NCI-H1436 treated with DMSO at 0.1 percent for 48 hours (cell line): ENCODE data around the gene SNAPIN.
A peak's percentile ranks its signal among the peaks of the same experiment; 100 is the strongest.
"Not testable (repeated sequence)": the region's sequence is repeated elsewhere in the genome, so short reads cannot be mapped to it uniquely, and the experiment has no call there.

Experiments used
- DNase-seq: peaks from one replicate; lab custom pipeline; 2025; lab: John Stamatoyannopoulos, UW

The SNAPIN gene

DNA sequence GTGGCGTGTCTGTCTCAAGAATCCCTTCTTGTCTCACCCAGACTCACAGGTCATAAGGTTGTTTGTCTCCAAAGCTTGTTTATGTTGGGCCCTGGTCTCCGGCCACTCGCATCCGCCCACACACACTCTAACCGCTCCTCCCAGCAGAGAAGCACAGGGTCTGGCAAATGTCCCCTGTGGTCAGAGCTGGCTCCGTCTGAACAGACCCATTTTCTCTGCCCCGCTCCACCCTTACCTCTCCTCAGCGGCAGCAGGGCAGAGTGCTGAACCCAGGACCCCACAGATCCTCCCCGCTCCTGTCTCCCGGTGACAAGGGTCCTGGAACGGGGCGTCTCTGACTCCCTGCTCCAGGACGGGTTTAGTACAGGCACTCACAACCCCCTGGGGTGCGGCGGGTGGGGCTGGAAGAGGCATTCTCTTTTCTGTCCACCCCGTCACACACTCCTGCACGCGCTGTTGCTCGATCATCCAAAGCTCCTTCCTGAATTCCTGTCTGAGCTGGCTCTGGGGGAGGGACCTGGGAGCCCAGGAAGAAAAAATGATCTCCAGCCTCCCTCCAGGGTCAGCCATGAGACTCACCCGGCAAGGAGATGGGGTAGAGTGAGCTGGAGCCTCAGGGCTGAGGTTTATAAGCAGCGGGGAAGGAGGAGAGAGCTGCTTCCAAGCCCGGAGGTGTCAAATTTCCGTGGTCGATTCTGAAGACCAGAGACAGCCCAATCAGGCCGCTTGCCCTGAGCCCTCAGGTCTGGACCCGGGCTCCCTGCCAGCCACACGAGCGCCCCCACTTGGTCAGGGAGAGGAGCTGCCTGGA lies 31.4 kb upstream of the SNAPIN start, which contains the start of gene S100A13:
TSS of gene S100A13 (minus strand) at position 602 of the 811 bp plus-strand sequence. CDS start 1,033 bp downstream, outside the sequence.
- DNase-seq, result peak; percentile 78

DNA sequence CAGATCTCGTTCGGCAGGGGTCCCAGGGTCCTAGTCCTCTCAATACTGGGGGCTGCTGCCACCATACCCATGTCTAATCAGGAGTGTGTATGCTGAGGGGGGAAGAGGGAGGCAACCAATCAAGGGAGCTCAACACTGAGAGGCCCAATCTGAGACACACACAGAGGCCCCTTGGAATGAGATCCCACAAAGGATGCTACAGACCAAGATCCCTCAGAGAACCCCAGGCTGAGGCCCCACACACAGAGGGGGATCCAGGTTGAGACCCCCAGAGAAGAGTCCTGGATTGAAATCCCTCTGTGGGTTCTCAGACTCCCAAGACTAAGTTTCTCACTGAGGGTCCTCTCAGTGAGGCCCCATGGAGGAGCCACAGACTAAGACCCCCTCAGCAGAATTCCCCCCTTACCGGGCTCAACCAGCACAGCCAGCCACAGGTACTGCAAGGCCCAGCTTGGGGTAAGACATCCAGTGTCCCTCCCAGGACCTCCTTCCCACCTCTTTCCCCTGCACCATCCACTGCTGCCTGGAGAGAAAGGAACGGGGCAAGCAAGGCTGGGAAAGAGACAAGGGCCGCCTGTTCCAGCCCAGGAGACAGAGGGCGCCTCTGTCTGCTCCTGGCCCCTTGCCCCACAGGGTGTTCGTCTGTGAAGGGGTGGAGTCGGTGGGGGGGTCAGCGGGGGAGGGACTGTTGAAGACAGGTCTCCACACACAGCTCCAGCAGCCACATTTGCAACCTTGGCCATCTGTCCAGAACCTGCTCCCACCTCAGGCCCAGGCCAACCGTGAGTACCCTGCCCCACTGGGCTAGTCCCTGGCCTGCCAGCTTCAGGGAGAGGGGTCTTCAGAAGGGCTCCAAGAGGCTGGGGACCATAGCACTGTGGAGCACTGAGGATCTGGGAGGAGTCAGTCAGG lies 30.5 kb upstream of the SNAPIN start, which contains the start of gene S100A1:
TSS of gene S100A1 (plus strand) at position 720 of the 912 bp plus-strand sequence. CDS start 2,088 bp downstream, outside the sequence.
- DNase-seq, result no peak

DNA sequence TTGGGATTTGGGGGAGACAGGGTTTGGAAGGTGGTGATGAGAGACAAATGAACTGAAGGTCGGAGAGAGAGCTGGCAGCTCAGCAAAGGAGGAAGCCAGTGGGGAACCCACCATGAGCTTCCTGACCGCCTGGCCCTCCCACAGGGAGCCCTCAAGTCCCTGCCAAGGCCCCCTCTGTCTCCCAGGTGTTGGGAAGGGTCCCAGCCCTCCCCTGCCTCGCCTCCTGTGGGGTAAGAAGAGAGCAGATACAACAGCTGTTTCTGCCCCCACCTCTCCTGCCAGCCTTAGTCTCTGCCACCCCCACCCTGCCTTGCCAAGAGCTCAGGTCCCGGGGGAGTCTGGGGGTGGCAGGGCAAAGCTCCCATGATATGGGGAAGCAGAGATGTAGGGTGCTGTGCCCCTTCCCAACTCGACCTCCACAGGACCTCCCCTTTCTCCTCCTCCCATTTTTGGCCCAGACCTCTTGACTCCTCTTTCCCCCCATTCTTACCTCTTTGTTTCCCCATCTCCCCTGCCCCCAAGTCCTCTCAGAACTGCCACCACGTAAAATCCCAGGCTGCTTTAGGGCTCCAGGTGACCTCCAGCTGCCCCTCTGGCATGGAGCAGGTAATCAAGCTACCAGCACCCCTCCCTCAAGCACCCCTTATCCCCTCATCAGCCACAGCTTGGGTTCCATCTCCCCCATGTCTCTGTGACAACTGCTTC lies 29.7 kb upstream of the SNAPIN start:
- no peak for DNase-seq

DNA sequence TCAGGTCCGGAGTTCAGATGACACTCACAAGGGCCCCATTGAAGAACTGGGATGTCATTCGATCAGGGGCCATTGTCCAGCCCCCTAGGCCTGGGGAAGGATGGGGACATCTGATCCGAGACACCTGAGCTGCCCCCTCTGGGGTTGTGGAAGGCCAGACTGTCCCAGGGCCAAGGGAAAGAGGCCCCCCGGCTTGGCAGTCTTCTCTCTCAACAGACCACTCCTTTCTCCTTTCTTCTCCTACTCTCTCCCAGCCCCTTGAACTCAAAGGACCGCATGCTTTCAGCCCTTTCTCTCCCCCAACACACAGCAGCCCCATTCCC lies 29.2 kb upstream of the SNAPIN start:
- DNase-seq, result no peak

DNA sequence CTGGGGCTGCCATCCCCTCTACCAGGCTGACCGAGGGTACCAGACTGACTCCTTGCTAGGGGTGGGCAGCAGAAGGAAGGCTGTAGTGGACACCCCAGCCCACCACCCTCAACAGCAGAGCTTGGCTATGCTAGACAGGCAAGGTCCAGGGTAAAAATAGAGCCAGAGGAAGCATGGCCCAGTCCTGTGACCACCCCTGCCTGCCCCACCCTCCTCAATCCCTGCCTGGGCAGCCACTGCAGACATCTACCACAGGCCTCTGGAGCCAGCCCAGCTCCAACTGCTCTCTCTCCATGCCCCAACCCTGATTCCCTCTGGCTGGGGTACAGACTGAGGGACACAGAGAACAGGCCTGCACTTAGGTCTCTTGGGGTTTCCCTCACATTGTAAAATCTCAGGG lies 28.5 kb upstream of the SNAPIN start:
- no peak for DNase-seq

DNA sequence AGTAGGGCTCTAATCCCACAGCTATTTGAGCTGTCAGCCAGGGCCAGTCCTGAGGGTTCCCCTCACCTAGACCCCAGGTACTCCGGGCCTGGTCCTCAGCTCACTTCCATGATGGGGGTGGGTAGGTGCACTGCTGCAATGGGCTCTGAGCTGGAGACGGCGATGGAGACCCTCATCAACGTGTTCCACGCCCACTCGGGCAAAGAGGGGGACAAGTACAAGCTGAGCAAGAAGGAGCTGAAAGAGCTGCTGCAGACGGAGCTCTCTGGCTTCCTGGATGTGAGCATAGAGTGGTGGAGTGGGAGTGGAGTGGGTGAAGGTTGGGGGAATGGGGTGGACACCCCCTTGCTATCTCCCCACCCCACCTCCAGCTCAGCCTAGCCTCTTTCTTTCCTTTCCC lies 28.1 kb upstream of the SNAPIN start:
- no peak for DNase-seq

DNA sequence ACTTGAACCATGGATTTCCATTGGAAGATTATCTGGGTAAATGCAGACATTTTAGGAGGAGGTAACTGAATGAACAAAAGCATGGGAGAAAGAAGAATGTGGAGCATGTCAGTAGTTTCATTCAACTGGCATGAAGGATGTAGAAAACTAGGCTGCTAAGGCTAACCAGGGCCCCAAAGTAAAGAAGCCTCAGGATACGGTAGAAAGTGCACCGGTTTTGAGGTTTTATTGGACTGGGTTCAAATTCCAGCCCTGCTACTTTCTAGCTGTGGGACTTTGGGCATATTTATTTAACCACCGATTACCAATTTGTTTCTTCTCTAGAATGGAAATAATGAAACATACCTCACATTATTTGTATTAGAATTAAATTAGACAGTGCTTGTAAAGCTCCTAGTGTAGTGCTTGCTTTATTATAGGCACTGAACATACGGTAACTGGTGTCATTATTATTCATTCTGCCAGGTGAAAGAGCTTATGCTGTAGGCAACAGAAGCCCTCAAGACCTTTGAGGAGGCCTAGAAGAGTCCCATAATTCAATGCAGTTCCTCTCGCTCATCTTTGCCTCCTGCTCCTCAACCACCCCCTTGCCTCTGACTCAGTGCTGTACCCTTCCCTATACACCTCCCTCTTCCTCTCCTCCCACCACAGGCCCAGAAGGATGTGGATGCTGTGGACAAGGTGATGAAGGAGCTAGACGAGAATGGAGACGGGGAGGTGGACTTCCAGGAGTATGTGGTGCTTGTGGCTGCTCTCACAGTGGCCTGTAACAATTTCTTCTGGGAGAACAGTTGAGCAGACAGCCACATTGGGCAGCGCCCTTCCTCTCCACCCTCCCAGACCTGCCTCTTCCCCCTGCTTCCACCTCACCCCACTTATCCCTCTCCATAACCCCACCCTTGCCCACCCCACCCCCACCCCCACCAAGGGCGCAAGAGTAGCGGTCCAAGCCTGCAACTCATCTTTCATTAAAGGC lies 27.2 kb upstream of the SNAPIN start:
- no peak for DNase-seq

DNA sequence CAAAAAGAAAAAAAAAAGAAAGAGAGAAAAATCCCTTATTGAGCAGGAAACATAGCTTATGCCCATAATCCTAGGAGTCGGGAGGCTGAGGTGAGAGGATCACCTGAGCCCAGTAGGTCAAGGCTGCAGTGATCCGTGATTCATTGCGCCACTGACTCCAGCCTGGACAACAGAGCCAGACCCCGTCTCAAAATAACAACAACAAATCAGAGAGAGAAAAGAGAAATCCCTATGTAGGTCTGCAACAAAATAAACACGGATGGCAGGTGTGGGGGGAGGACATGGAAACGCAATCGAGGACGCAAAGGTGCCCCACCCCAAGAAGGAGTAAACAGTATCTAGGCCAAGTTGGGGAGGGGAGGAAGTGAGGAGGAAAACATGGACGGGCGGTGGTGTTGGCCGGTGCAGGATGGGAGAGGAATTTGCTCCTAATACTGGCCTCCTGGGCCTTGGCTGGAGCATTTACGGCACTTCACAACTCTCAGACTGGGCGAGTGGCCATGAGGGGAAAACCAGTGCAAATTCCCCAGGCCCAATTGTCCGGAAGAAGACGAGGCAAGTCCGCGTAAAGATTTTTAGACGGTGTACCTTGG lies 25.2 kb upstream of the SNAPIN start:
- no peak for DNase-seq

DNA sequence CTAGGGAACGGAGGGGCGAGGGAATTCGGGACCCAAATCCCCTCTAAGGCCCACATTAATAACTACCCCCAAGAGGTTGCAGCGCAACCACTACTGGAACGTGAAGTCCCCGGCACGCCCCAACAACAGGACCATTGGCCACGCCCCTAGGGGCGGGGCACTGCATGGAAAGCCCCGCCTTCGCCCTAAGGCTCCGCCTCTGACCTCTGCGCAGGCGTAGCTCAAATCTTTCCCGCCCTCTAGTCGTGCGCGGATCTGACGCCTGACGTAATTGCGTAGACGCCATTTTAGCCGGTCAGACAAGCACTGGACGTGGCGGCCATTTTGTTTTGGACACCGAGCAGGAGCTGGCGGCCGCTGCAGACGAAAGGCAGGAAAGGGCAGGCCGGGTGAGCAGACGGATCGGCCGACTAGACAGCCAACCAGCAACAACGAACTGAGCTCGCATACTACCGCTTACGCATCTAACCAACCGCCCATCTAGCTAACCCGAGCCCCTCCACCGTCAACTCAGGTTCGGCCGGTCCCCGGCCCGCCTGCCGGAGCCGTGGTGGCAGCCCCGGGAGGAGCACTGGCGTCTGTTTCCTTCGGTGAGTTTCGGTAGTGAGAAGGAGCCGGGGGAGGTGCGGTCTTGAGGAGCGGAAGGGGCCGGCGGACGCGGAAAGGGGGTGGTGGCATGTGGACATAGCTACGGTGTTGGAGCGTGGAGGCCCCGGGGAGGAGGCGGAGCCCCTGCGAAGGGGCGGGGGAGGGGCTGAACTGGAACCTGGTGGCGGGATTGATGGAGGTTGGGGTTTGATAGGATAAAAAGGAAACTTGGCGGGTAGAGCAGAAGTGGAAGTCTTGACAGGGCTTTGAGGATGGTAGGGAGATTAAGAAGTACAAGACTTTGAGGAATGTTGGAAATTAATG lies 24.5 kb upstream of the SNAPIN start, which contains the start of gene CHTOP:
TSS of gene CHTOP (plus strand) at position 313 of the 912 bp plus-strand sequence. CDS start 2,523 bp downstream, outside the sequence.
- DNase-seq, result peak; percentile 92

DNA sequence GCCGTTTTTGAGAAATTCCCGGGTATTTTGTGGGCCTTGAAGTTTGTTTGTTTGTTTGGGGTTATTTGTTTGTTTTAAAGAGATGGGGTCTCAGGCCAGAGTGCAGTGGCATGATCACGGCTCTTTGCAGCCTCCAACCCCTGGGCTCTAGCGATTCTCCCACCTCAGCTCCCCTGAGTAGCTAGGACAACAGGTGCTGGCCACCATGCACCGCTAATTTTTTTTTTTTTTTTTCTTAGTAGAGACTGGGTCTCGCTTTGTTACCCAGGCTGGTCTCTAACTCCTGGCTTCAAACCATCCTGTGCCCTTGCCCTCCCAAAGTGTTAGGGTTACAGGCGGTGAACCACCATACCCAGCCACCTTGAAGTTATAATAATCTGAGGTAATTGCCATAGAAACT lies 22.6 kb upstream of the SNAPIN start:
- no peak for DNase-seq

DNA sequence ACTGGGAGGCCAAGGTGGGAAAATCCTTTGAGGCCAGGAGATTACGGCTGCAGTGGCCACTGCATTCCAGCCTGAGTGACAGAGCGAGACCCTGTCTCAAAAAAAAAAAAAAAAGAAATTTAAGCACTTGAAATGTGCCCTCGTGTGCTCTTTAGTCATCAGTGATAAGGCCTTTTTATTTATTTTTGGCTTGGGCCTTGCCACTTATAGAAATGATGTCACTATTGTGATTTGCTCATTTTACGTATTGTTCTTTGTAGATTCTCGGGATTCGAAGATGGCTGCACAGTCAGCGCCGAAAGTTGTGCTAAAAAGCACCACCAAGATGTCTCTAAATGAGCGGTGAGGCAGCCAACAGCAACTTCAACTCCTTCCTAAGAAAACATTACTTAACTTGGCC lies 22.2 kb upstream of the SNAPIN start:
- DNase-seq, result no peak

DNA sequence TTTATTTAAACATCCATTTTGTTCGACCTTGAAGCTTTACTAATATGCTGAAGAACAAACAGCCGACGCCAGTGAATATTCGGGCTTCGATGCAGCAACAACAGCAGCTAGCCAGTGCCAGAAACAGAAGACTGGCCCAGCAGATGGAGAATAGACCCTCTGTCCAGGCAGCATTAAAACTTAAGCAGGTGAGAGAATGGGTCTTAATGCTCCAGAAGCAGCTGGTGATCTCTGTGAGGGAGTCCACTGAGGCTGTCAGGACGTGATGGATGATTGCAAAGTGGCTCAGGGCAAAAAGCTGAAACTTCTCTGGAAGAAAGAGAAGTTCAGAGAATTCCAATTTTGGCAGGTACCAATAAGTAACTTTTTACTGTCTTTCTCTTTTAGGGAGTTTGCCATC lies 20.2 kb upstream of the SNAPIN start:
- no peak for DNase-seq

DNA sequence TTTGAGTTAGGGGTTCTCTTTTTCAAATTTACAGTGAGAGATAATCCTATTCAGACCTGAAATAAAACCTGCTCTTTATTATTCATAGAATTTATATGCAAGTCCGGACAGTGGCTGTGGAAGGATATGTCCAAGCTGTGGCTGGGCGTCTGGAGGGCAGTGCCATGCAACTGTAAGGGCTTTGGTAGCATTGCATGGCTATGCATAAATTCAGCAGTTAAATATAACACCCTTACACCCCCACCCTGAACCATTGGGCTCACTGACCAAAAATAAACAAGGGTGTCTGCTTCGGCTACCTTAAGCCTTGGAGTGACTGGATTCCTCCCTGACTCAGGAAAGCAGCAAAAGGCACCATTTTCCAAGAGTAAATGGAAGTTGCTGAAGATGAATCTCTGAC lies 19.2 kb upstream of the SNAPIN start:
- no peak for DNase-seq

DNA sequence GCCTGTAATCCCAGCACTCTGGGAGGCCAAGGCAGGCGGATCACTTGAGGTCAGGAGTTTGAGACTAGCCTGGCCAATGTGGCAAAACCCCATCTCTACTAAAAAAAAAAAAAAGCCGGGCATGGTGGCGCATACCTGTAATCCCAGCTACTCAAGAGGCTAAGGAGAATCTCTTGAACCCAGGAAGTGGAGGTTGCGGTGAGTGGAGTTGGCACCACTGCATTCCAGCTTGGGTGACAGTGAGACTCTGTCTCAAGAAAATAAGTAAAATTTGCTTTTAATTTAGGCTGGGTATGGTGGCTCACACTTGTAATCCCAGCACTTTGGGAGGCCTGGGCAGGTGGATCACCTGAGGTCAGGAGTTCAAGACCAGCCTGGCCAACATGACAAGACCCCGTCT lies 18.3 kb upstream of the SNAPIN start:
- not testable (repeated sequence) for DNase-seq

DNA sequence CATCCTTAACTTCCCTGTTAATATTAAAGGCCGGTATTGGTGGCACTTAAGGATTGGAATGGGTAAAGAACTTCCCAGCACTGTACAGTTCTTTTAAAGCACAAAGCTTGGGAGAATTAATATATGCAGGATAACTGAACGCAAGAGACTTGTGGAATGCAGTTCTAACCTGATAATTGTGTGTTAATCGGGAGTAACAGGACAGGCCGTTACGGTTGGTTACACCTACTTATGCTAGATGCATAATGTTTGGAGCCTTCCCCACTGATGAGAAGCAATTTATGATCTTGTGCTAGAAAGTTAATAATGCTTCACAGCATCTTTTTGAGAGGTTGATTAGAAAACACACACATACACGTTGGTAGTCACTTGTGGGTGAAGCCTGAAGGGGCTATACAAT lies 17.6 kb upstream of the SNAPIN start:
- DNase-seq, result no peak

DNA sequence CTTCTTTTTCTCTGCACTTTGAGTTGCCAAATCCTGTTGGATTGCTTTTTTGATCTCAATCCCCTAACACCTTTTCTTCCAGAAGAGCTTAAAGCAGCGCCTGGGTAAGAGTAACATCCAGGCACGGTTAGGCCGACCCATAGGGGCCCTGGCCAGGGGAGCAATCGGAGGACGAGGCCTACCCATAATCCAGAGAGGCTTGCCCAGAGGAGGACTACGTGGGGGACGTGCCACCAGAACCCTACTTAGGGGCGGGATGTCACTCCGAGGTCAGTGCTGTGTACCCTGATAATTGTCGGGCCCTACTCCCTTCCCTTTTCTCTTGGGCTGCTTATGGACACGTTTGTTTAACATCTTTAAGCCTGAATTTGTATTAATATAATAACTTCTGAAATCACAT lies 16.3 kb upstream of the SNAPIN start:
- no peak for DNase-seq

DNA sequence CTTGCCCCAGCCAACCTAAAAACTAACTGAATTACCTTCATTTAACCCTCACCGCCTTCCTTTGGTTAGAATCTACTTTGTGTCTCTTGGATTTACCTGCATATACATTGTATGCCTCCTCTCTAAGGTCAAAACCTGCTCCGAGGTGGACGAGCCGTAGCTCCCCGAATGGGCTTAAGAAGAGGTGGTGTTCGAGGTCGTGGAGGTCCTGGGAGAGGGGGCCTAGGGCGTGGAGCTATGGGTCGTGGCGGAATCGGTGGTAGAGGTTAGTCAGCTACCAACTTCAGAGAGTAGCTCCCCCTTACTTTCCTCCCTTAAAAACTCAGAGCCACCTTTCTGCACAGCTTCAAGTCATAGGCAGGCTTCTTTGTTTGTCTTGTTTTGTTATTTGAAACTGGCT lies 15.4 kb upstream of the SNAPIN start:
- no peak for DNase-seq

DNA sequence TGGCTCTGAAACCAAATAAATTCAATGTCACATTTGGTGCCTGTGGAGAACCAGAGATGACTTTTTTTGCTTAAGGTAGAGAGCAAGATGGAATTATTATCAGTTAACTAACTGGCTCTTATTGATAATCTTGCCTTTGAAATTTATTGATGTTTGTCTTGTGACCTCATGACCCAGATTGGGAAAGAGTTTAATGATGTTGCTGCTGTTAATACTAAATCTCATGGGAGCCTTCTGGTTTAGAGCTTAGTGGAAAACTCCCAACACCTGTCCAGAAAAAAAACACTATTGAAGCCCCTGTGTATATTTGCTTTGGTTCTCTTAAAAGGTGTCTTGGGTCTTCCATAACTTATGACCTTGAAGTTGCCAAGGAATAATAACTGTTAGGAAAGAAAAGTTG lies 14.7 kb upstream of the SNAPIN start:
- DNase-seq, result no peak

DNA sequence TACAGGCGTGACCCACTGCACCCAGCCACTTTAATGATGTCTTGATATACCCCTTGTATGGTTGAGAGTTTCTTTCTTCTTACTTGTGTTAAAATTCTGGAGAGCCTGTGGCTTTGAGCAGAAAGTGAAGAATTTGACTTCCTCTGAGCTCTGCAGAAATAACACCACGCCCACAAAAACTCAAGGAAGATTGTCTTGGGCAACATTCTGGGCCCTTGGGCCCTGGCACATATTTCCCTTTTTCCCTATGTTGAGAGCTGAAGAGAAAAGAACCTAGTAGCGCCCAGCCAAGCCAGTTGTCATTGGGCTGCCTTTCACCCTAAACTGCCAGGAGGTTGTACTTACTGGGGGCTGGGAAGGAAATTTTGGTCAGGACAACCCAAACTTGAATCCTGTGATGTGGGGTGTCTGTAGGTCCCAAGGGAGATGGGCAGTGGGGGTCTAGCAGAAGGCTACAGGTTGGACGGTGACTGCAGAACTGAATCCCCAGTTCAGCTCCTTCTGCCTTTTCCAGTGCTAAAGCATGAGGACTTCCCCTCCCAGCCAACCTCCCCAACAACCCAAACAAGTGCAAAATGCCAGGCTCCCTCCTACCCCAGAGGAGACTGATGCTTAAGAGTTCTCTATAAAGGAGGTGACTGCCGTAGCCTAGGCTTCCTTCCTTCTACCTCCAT lies 11.7 kb upstream of the SNAPIN start:
- DNase-seq, result no peak
